HTERT RPE-1 (cell line): ENCODE measurements around the gene PLOD2.

ENCODE experiments used
- in situ Hi-C: fragments of 300-500 bp; cut with MboI; formaldehyde crosslinking; loops from 4 replicates; pipeline ENCODE4 v1.14.3; 2020; ENCODE audit warnings: low sequenced_read_pairs

The PLOD2 gene

GRCh38 chr3:146160964-146161662 lies at the start of gene PLOD2:
TSS of gene PLOD2 (minus strand) at chr3:146161184. CDS start at chr3:146160989, 195 bp downstream.
- in situ Hi-C loops = no loop called here

GRCh38 chr3:146209371-146209770 lies 48.4 kb upstream of the PLOD2 start:
- in situ Hi-C loops = no loop called here

DNA sequence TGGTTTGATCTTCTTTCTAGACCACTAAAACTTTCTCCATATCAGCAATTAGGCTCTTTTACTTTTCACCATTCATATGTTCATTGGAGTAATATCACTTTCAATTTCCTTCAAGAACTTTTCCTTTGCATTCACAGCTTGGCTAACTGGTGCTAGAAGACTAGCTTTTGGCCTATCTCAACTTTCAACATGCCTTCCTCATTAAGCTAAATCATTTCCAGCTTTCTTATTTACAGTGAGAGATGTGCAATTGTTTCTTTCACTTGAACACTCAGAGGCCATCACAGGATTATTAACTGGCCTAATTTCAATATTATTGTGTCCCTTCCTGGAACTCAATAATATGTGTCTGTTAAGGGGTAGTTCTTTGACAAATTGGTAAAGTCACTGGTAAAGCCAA lies 42.8 kb upstream of the PLOD2 start:
- in situ Hi-C loops = no loop called here

DNA sequence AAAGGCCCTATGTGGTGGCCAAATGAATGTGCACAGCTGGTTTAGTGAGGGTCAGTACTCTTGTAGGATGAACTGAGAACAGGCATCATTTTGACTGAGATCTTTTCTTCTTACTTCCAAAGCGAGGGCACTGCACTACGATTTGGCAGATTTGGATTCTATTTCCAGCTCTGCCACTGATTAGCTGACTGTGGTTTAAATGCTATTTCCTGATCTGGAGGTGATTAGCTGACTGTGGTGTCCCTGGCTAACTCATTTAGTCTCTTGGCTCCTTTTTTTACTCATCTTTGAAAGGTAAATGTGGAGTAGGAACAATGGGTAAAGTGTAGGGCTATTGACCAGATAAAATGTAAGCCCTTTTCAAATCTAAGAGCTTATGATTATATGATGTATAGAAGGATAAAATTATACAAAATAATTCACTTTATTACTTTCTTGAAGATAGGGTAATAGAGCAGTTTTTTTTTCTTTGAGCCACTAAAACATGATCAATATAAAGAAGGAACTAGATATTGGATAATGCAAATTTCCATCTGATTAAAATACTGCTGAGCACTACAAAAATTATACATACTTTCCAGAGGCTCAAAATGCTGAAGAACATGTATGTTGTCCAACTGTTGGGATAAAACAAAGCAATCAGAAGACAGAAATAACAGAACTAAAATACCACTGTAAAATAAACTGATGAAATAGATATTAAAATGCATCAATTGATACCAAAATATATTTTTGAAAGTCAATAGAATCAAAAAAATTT lies 39.7 kb upstream of the PLOD2 start:
- in situ Hi-C loops = no loop called here

- in situ Hi-C loops = no loop called here
These were observed 38.8 kb upstream of the PLOD2 start for GRCh38 chr3:146199762-146200161.

DNA sequence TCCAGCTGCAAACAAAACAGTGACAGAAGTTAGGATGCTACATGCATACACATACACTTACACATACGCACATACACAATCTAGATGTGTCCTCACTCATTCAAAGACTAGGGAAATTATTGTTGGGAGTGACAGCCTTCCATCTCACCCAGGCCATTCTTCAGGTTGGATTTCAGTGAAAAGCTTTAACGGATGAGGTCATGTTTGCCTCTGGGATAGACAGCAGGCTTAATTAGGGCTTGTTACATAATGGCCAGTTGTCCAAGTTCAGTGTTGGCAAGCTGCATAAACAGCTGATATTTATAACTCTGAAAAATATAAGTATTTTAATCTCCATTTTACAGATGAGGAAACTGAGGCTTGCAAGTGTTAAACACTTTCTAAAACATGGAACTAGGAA lies 35.8 kb upstream of the PLOD2 start:
- in situ Hi-C loops = no loop called here

DNA sequence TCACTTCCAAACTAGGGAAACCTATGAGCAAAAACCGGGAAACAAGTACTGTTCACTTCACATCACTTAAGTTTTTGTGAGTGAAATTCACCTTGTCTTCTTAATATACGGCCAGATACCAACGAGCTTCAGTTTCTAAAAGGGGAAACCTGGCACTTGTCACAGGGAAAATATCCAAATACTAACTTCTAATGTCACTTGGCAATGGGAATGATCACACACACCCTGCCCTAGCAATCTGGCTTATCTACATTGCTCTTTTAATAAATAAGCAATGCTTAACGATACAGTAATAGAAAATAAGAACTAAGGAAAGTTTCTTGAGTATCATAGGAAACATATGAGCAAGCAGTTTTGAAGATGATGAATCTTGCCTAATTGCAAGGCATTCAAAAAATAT lies 34.6 kb upstream of the PLOD2 start:
- in situ Hi-C loops = no loop called here

DNA sequence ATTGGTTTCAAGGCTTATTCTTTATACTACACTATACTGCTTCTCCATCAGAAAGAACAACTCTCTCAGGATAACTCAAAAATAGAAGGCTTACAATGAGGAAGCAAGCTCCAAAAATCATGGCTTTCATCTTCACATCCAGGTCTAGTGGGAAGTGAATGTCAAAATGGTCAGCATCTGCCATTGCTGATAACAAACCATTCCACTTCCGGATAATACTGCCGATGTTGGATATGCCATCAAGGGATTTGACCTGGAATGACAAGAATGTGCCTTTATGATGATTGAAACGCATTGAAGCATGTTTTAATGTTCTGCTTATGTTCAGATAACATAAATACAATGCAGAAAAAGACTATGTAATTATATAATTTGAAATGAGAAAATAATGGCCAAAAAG lies 34.0 kb upstream of the PLOD2 start:
- in situ Hi-C loops = no loop called here

DNA sequence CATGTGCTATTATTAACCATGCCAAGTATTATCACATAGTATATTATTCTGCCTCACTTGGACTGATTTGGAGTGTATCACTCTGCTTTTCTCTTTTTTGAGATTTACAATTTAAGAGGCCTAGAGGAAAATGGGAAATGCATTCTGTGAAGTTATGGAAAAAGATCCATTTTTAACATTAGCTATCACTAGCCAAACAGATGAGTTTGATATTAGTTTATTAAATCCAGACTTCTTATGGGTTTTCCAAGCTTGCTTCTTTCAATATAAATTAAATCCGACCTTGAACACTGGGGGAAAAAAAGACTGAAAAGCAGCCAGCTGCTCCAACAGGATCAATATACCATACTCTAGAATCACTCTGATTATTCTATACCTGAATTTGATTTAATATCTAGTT lies 30.1 kb upstream of the PLOD2 start:
- in situ Hi-C loops = no loop called here

DNA sequence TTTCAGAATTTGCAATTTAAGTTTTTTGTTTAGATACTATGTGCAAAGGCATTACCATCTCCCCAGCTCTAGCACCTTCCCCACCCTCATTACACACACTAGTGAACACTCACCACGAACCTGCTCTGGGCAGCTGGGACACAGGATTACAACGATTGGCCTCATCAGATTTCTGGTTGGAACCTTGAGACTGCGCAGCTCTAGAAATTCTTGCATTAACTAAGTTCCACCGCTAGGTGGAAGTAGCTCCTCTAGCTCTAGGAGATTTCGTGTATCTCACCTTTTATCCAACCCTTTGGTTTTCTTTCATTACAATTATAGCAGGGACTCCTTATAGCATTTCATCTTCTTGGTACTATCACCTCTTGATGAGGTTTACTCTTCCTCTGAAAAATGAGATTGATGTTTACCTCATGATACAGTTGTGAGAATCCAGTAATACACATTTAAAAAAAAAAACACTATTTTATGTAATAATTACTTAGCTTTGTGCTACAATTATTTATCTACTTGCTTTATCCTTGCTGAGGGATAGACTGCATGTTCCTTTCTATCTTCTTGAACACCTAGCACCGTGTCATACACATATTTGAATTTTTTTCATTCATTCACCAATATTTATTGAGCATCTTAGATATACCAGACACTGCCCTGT lies 28.7 kb upstream of the PLOD2 start:
- in situ Hi-C loops = no loop called here

DNA sequence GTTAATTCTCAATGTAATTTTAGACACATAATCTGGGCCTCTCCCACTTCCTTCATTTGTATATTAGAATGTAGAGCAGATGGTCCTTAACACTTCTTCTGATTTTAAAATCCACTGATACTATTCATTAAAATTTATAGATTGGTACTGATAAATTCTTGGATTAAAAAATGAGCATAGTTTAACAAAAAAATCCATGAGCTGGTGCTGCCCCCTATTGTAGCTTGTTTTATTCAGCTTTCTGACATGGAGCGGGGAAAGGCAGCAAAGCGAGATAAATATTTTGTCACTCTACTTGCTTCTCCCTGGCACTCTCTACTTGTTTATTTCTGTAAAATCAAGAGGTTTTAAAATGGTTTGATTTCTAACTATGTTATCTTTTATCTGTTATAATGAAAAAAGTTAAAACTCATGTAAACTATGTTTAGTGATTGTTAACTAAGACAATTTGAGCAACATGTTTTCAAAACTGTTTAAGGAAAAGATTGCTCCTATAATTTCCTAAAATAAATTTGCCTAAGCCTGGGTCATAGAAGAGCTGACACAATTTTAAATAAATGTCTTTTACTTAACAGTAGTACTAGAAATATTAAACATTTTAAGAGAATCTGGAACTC lies 26.5 kb upstream of the PLOD2 start:
- in situ Hi-C loops = no loop called here

DNA sequence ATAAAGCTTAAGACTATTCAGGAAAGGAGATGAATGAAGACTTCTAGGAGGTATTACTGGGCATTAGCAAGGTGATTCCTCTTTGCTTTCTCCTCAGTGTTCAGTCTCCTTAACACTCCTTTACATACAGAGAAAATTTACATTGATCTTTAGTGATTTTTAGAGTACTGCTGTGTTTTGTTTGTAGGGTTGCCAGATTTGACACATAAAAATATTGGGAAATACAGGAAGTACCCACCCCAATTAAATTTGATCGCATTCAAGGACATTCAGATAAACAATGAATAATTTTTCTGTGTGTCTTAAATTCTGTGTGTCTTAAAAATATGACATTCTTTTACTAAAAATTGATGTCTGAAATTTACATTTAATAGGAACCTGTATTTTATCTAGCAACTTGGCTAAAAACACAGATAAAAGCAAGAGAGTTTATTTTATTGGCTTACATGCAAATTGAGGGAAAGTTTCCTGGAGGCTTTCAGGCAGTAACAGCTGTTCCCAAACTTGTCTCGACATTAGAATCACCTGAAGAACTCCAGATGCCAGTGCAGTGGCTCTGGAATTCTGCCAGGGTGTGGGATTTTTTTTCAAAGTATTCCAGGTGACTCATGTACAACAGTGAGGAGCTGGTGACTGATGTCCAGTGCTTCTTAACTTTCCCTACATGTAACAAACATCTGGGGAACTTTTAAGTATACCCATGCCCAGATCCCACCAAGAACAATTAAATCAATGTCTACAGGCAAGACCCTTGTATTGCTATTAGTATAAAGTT lies 23.4 kb upstream of the PLOD2 start:
- in situ Hi-C loops = no loop called here

GRCh38 chr3:146181216-146181615 lies 20.2 kb upstream of the PLOD2 start:
- in situ Hi-C loops = no loop called here

DNA sequence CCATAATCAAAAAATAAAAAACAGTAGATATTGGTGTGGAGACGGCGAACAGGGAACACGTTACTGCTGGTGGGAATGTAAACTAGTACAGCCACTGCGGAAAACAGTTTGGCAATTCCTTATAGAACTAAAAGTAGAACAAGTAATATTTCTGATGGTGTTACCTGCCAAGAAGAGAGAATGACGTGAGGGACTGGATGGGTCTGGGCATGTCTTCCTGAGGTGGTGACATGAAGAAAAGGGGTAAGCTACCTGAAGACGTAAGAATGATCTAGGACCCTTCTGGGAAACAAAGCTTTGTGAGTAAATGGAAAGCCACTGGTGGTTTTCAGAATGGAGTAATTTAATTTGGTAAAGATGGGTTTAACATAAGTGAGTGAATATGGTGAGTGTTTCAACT lies 19.4 kb upstream of the PLOD2 start:
- in situ Hi-C loops = no loop called here

DNA sequence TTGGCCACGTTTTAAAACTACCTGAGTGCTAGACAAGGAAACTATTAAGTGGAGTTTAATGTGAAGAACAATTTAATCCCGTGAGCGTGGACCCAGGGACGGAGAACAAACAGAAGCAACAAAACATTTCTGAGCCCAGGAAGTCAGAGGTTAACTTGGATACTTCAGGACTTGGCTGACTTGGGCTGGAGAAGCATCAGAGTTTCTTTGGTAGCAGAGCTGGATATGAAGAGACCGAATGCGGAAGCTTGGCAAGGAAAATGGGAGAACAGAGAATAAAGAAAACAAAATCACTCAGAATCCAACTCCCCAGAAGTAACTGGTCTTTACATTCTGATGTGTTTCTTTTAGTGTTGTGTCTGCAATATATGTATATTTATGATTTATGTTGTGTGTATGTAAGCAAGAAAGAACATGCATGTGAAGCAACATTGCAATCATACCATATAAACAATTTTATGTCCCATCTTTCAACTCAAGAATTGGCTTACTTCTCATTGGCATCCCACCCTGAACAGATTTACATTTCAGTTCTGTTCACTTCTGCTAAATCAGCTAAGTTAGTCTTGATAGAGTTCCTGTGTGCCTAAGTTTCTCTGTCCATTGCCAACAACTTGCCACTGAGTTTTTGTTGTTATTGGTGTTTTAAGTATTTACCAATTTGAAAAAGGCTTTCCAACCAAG lies 17.2 kb upstream of the PLOD2 start:
- in situ Hi-C loops = no loop called here

DNA sequence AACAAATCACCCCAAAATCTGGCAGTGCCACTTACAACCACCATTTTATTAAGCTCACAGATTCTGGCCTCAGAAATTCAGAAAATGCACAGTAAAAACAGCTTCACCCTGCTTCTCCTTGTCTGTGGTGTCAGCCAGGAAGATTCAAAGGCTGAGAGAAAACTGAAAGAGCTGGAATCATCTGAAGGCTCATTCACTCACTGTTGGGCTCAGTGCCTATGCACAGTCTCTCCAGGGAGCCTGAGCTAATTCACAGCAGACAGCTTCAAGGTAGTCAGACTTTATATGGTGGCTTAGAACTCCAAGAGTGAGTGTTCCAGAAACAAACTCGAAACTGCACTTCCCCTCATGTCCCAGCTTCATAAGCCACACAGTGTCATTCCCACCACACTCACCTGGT lies 16.5 kb upstream of the PLOD2 start:
- in situ Hi-C loops = no loop called here

GRCh38 chr3:146177072-146177471 lies 16.1 kb upstream of the PLOD2 start:
- in situ Hi-C loops = no loop called here

- in situ Hi-C loops = no loop called here
These were observed 11.6 kb upstream of the PLOD2 start for GRCh38 chr3:146172586-146172985.

- in situ Hi-C loops = no loop called here
These were observed 9.6 kb upstream of the PLOD2 start for GRCh38 chr3:146170591-146170990.

GRCh38 chr3:146169891-146170290 lies 8.9 kb upstream of the PLOD2 start:
- in situ Hi-C loops = no loop called here
